CD4-positive, alpha-beta T cell treated with Interleukin-4 for 1 hour (primary cell): ENCODE data around the gene TSN.
"Not testable (repeated sequence)": the region's sequence is repeated elsewhere in the genome, so short reads cannot be mapped to it uniquely, and the experiment has no call there.

ENCODE experiments used
- DNase-seq, 2 donors: peaks; one replicate each; pipeline ENCODE4 v3.0.0-alpha.2; 2020 to 2022

The TSN gene

GRCh38 chr2:121755237-121756111 is at the start of gene TSN:
TSS of gene TSN (plus strand) at chr2:121755651. CDS start at chr2:121755780, 129 bp downstream.
- peak; percentile 97 for DNase-seq

DNA sequence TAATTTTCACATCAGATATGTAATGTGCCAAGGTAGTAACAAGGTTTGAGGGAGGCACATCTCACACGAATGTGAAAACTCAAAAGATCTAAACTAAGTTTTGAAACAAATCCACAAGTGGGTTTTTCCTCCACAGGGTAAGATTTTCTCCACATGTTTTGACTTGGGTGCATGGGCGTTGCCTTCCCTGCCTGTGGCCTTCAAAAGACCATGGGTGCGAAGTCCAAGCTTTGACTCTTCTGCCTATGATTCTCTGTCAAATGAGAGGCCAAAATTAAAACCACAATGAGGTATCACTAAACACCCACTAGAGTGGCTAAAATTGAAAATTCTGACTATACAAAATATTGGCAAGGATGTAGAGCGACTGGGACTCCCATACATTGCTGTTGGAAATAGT is 49.5 kb upstream of the TSN start:
- no peak for DNase-seq

GRCh38 chr2:121707344-121707919 is 48.0 kb upstream of the TSN start:
- no peak for DNase-seq

GRCh38 chr2:121707920-121708361 is 47.5 kb upstream of the TSN start:
- DNase-seq, result no peak

DNA sequence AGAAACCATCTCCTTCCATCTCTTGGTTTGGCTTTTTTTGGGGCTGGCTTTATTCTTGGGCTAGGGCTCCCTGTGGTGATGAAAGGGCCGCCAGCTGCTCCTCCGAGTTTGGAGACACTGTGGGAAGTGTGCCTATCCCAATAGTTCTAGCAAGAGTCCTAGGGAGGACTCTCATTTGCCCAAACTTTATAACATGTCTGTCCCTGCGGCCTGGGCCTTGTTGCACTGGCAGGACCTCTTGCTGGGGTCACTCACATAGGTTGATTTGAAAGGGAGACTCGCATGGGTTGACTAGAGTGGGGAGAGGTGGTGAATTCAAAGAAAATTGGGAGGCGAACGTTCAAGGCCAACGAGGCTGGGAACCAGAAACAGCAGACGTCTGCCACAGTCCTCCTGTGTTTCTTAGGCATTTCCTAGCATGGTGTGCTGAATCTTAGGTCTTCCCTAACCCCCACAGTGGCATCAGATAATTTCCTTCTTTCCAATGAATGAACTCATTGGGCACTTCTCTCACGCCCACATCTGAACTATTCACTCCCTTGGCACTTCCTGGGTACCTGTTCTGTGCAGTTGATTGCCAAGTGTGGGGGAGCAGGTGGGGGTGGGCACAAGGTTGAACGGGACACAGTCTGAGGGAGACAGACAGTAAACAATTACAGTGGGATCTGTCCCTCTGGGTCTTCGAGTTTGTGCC is 45.5 kb upstream of the TSN start:
- no peak for DNase-seq

- DNase-seq, result no peak
Observed at GRCh38 chr2:121710470-121711170, 44.8 kb upstream of the TSN start.

GRCh38 chr2:121711481-121711880 is 44.0 kb upstream of the TSN start:
- not testable (repeated sequence) for DNase-seq

DNA sequence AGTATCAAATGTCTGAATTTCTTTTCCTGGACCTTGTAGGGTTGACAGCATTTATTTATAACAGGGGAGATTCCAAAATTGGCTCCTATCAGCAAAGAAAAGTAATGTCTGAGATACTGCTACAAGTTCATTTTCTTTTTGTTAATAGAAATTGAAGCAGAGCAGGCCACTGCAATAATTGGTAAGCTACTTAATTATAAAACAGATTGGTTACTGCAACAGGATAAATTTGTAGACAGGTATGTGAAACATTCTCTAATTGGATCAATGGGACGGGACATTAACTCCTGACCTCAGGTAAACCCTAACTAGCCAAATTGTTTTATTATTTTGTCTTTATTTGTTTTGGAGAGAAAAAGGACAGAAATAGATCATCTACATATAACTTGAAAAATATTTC is 39.3 kb upstream of the TSN start:
- no peak for DNase-seq

GRCh38 chr2:121717529-121717928 is 37.9 kb upstream of the TSN start:
- DNase-seq, result no peak

DNA sequence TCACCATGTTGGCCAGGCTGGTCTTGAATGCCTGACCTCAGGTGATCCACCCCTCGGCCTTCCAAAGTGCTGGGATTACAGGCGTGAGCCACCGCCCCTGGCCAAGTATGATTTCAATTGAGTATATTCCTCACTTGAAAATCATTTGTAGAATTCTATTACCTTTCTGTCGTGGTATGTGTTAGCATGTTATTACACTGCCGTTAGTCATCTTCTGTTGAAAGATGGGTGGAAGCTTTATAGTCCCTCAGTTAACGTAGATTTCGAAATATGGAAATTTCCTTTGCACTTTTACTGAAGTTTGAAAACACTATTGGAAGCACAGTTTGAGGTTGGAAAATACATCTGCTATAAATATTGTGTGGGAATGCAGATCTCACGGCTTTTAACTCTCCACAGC is 33.5 kb upstream of the TSN start:
- DNase-seq, result no peak

DNA sequence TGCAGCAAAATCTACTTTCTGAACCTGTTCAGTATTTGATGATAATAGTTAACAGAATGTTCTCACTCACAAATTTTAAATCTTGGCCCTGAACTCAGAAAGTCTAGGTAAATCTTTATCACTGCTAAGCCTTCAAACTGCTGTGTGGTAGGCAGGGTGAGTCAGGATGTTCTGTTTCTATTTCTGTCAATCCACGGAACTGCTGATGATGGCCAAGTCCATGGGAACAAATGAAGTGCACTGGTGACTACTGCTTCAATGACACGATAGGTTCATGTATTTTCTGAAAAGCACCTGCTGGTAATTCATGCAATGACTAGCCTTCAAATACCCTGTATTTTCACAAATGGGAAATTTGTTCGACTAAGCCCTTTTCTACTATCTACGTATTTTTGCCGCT is 33.0 kb upstream of the TSN start:
- no peak for DNase-seq

DNA sequence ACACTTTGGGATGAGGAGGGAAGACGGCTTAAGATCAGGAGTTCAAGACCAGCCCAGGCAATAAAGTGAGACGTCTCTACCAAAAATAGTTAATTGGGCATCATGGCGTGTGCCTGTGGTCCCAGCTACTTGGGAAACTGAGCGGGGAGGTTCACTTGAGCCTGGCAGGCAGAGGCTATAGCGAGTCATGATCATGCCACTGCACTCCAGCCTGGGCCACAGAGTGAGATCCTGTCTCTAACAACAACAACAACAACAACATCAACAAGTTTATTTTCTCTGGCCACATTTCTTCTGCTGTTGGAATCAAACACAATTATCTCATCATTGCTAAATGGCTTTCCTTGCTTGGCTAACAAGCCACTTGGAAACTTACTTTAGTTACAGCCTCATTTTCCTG is 32.1 kb upstream of the TSN start:
- DNase-seq, result no peak

GRCh38 chr2:121727332-121727731 is 28.1 kb upstream of the TSN start:
- DNase-seq, result no peak

GRCh38 chr2:121727950-121728349 is 27.5 kb upstream of the TSN start:
- no peak for DNase-seq

DNA sequence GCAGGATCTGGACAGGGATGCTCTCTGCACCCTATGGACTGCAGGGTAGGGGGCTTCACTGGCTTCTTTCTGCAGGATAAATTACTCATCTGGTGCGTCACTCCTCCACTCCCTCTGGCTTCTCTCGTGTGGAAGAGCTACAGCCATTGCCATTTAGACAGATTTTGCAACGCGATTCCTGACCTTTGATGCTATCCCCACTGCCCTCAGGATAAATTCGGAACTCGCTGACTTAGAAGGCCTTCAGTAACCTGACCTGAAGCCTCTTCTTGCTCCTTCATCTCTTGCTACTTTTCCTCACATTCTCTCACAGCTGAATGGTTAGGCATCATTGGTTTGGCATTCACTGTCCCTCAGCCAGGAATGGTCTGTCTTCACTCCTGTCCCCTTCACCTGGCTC is 24.1 kb upstream of the TSN start:
- DNase-seq, result no peak

GRCh38 chr2:121734544-121734943 is 20.9 kb upstream of the TSN start:
- DNase-seq, result not testable (repeated sequence)

GRCh38 chr2:121735518-121736074 is 19.9 kb upstream of the TSN start:
- DNase-seq, result peak in 1 of 2 donors; percentile 31

- peak in 1 of 2 donors; percentile 26 for DNase-seq
Observed at GRCh38 chr2:121736140-121736461, 19.4 kb upstream of the TSN start.

DNA sequence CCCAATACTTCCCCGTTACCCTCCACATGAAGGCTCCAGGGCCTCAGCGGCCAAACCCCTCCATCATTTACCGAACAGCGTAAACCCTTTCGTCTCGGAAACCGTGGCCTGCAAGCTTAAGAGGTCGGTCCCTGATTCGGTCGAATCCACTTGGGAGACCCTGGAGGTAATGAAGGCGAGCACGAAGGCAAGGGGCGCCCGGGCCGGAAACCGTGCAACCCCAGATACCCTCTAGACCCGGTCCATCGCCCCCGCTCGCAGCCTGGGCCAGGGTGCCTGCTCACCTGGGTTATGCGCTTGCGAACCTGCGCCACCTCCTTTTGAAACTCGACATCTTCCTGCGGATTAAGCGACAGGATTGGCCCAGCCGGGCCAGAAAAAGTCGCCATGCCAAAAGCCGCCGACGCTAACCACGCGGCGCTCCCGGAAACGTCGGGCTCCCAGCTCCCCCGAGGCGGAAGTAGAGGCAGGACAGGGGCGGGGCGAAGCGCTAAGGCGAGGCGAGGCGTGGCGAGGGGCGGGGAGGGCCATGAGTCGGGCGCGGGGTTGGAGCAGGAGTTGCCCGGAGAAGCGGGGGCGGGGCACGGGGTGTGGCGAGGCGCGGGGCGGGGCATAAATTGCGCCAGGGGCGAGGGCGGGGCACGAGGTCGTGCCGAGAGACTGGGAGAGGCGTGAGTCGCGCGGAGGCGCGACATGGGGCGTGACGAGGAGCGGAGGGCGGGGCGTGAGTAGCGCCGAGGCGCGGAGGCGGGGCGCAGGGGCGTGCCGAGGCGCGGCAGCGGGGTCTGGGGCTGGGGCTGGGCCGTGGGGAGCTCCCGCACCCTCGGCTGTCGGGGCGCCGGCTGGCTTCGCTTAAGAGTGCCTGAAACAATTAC is 18.8 kb upstream of the TSN start, which contains the start of gene NIFK:
NIFK (minus strand) TSS at position 414 of the 875 bp plus-strand sequence; CDS start at position 389, 25 bp downstream.
- peak; percentile 99 to 100 for DNase-seq

DNA sequence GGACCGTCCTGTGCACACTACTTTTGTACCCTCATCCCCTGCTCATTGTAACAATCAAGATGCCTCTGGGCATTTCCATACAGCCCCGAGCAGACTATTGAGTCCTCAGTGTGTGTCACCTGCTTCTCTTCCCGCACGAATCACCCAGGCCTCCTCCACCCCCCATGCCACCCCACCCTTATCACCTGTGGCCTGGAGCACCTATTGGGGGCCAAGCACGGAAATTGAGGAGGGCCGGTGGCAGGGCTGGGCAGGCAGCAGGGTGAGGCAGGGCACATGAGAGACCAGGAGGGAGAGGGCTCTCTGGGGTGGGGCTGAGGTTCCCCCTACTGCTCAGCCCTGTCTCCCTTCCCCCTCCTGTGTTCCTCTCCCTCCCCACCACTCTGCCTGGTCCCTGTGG is 14.5 kb upstream of the TSN start:
- DNase-seq, result no peak

DNA sequence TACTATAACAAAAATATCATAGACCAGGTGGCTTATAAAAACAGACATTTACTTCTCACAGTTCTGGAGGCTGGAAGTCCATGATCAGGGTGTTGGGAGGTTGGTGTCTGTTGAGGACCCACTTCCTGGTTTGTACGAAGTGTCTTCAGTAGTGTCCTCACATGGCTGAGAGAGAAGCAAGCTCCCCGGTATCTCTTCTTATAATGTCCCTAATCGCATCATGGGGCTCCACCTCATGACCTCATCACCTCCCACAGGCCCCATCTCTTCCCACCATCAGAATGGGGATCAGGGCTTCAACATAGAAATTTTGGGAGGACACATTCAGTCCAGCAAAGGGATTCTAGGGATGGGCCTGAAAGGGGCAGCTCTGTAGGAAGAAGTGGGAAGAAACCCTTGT is 14.0 kb upstream of the TSN start:
- DNase-seq, result no peak

DNA sequence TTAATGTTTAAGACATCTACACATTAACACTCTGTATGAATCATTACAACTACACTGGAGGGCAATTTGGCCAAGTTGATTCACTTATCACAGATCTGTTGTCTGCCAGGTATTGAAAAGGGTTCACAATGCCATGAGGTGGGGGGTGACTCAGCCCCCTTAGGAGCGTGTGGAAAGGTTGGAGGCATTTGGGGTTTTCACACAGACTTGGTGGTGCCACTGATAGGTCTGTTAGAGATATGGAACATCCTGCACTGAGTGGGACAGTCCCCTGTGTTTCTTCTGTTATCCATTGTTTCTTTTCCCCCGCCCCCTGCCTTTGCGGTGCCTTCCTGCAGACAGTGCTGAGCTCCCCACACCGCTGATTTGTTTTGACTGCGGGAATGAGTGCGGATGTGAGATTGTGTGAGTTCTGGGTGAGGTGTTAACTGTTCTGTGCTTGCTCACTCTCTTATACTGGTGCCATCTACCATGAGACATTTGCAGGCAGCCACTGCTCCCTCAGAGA is 9.3 kb upstream of the TSN start:
- peak in 1 of 2 donors; percentile 10 for DNase-seq
